Breast epithelium (tissue), 3 donors: ENCODE measurements around the gene SFXN2.

Experiments used
- CTCF ChIP-seq, 3 donors: fragments of 450-650 bp; IDR thresholded peaks; one replicate each; pipeline ENCODE4 v1.5.1; 2016 to 2017; ENCODE audit warnings: antibody characterized with exemption in 3 of 3, mild to moderate bottlenecking in 3 of 3, moderate library complexity in 3 of 3
- POLR2A ChIP-seq: fragments of 450-650 bp; IDR thresholded peaks from one replicate; pipeline ENCODE4 v1.6.1; 2016; ENCODE audit warnings: antibody characterized with exemption, mild to moderate bottlenecking, moderate library complexity
- POLR2AphosphoS5 ChIP-seq, 3 donors: sonication (generic); formaldehyde crosslinking; IDR thresholded peaks; one replicate each; pipeline ENCODE4 v1.6.1; 2017; ENCODE audit warnings: antibody characterized with exemption in 3 of 3

- TF ChIP-seq CTCF (IDR thresholded peaks at IDR 0.05) (no peak), POLR2A (no peak), POLR2AphosphoS5 (IDR thresholded peaks at IDR 0.05) (no peak)
Measured at GRCh38 chr10:102682416-102682815, 32.0 kb upstream of the SFXN2 start.
